Stimulated activated CD4-positive, alpha-beta T cell treated with anti-CD3 and anti-CD28 coated beads, Interleukin-4, amount 100 ng/mL, for 48 hours (primary cell): ENCODE measurements around the gene EXTL1.
"Not testable (repeated sequence)": the region's sequence is repeated elsewhere in the genome, so short reads cannot be mapped to it uniquely, and the experiment has no call there.

Source experiments
- DNase-seq, 2 donors: peaks; one replicate each; pipeline ENCODE4 v3.0.0-alpha.2; 2020; ENCODE audit warnings: low read depth in 2 of 2

Gene EXTL1, protein sequence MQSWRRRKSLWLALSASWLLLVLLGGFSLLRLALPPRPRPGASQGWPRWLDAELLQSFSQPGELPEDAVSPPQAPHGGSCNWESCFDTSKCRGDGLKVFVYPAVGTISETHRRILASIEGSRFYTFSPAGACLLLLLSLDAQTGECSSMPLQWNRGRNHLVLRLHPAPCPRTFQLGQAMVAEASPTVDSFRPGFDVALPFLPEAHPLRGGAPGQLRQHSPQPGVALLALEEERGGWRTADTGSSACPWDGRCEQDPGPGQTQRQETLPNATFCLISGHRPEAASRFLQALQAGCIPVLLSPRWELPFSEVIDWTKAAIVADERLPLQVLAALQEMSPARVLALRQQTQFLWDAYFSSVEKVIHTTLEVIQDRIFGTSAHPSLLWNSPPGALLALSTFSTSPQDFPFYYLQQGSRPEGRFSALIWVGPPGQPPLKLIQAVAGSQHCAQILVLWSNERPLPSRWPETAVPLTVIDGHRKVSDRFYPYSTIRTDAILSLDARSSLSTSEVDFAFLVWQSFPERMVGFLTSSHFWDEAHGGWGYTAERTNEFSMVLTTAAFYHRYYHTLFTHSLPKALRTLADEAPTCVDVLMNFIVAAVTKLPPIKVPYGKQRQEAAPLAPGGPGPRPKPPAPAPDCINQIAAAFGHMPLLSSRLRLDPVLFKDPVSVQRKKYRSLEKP

GRCh38 chr1:26021647-26022403 is at the start of gene EXTL1:
Gene EXTL1, plus strand, starts transcription at chr1:26021775. Its CDS starts 872 bp downstream, at chr1:26022647.
- no peak for DNase-seq

GRCh38 chr1:25971811-25972180 is 49.8 kb upstream of the EXTL1 start:
- no peak for DNase-seq

- no peak for DNase-seq
These were observed 47.8 kb upstream of the EXTL1 start for GRCh38 chr1:25973610-25974321.

- no peak for DNase-seq
These were observed 43.8 kb upstream of the EXTL1 start for GRCh38 chr1:25977801-25978200.

- DNase-seq: no peak
These were observed 43.2 kb upstream of the EXTL1 start for GRCh38 chr1:25978403-25978802.

DNA sequence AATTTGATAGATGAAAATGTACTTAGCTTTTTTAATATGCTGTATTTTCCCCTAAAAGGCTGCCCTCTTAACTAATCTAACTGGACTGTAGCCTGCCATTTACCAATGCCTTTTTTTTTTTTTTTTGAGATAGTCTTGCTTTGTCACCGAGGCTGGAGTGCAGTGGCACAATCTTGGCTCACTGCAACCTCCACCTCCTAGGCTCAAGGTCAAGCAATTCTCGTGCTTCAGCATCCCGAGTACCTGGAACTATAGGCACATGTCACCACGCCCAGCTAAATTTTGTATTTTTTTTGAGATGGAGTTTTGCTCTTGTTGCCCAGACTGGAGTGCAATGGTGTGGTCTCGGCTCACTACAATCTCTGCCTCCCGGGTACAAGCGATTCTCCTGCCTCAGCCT is 42.4 kb upstream of the EXTL1 start:
- no peak for DNase-seq

DNA sequence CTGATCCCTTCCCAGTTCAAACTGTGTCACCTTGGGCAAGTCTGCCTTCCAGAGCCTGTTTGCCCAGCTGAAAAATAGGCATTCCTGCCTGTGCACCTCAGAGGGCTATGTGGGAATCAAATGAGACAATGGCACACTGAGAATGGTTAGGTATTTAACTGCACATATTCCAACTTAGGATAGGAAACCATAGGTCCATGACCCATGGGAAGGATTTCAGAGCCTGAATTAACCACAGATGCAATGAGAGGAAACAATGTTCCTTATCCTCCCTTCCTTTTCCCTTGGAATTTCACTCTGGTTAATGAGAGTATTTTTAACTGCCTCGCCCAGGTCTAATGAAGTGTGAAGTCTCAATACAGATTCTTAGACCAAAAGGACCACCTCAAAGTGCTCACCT is 36.4 kb upstream of the EXTL1 start:
- DNase-seq: no peak

DNA sequence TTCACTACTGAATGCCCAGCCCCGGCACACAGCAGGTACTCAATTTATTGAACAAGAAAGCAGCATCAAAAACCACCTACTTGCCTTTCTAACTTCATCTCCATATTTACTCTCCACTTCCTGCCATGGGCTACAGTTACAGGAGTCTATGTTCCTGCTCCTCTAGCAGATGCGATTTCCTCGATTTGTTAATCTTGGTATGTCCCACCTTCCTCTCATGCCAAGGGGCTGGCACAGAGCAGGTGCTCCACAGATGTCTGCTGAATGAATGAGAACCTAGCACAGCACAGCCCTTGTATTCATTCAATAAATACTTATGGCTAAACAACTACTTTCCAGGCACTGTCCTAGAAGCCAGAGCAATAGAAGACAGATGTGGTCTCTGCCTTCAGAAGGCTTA is 35.9 kb upstream of the EXTL1 start:
- DNase-seq: no peak

DNA sequence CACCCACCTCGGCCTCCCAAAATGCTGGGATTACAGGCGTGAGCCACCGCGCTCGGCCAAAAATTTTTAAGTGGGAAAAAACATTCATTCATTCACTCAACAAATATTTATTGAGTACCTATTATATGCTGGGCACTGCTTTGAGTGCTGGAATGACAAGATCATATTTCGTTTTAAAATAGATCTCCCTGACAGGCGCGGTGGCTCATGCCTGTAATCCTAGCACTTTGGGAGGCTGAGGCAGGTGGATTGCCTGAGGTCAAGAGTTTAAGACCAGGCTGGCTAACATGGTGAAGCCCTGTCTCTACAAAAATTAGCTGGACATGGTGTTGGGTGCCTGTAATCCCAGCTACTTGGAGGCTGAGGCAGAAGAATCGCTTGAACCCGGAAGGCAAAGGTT is 34.8 kb upstream of the EXTL1 start:
- not testable (repeated sequence) for DNase-seq

GRCh38 chr1:25987951-25988350 is 33.6 kb upstream of the EXTL1 start:
- no peak for DNase-seq

- no peak for DNase-seq
These were observed 31.9 kb upstream of the EXTL1 start for GRCh38 chr1:25989440-25990234.

GRCh38 chr1:25990251-25990650 is 31.3 kb upstream of the EXTL1 start:
- DNase-seq: no peak

DNA sequence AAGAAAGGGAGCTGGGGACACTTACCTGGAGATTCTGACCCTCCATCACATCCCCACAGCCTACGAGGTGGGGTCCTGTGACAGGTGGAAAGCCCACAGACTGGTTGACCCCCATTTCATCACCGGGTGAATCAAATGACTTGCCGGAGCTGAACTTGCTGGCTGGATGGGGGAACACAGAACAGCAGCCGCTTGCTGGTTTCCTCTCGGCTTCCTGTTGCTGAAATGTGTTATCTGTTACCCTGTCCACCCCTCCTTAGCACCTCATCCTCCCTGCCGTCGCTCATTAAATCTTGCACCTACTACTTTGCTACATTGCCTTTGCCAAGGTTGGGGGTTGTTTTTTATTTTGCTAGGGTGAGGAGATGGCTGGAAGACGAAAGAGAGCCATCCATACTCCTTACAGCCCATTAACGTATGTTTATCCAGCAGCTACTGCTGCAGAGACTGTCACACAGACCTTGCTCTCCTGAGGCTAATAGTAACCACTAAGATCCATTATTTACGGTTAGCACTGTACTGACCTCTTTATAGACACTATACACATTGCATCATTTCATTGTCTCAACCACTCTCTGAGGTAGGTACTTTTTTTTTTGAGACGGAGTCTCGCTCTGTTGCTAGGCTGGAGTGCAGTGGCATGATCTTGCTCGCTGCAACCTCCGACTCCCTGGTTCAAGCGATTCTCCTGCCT is 30.7 kb upstream of the EXTL1 start:
- DNase-seq: peak in 1 of 2 donors; percentile 19

GRCh38 chr1:25991937-25992688 is 29.5 kb upstream of the EXTL1 start:
- DNase-seq: no peak

GRCh38 chr1:25992689-25993171 is 28.8 kb upstream of the EXTL1 start:
- DNase-seq: no peak

DNA sequence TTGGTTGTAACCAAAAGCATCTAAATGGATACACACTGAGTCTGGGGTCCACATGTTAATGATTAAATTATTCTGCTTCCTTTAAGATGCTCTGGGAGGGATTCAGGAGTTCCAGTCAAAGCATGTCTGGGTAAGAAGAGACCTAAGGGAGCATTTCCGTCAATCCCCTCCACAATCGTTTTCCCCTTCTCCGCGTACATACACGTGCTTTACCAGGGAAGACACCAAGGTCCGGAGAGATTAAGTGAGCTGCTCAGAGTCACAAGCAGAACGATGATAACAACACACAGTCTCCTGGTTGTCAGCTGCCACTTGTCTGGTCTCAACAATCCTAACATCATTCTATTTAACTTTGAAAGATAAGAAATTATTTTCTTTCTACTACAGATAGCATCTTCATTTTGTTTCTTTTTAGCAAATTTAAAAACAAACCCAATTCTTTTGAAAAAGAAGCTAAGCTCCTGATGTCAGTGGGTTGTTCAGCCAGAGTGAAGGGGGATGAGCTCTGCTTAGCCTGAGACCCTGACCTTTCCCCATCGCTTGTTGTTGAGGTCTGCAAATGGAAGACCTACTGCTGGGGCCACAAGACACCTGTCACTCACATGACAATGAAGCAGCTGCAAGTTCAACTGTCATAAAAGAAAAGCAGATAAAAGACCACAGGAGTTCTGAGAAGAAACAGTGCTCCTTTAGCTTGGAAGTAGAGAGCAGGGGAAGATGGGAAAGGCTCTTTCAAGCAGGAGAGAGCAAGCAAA is 28.2 kb upstream of the EXTL1 start:
- DNase-seq: no peak

GRCh38 chr1:25994402-25995150 is 27.0 kb upstream of the EXTL1 start:
- no peak for DNase-seq
